IMR-90 (cell line): ENCODE measurements around the gene MTREX. TPM values are rescaled to one million over a fixed set of nuclear protein-coding genes. Genes with fewer than 3 reads are reported as not detected.

Source experiments
- ATAC-seq: fragments of 200-7000 bp; cut with Tn5 transposase; 2 replicates; pipeline ENCODE4 v1.9.1; 2020; ENCODE audit warnings: low read depth, mild to moderate bottlenecking, moderate library complexity
- BruUV-seq: library from RNA; stranded (reverse); fragments of 400-500 nt; replicated peaks from 2 replicates; lab custom pipeline; 2021; lab: Mats Ljungman, UMichigan
- CTCF ChIA-PET: fragments of 300-600 bp; formaldehyde crosslinking; extraction: SDS; loops from one replicate; lab custom pipeline; 2021; ENCODE audit warnings: antibody characterized with exemption; lab: Yijun Ruan, JAX
- POLR2A ChIA-PET: fragments of 300-600 bp; sonication (Branson Sonifier 250); formaldehyde crosslinking; loops from one replicate; lab custom pipeline; 2022; ENCODE audit warnings: antibody characterized with exemption; ENCODE audit not compliant: unreplicated experiment; lab: Charles Lee
- DNase-seq: peaks from one replicate; pipeline ENCODE4 v3.0.0; 2013
- H2AFZ ChIP-seq: replicated peaks from 2 replicates; pipeline ENCODE3; 2013; ENCODE audit warnings: low read length, mild to moderate bottlenecking; ENCODE audit not compliant: poor library complexity
- H2AK5ac ChIP-seq: 2 replicates; pipeline ENCODE4 v1.6.1; 2013; ENCODE audit warnings: low read depth, low read length, inconsistent platforms
- H2AK9ac ChIP-seq: replicated peaks from 2 replicates; pipeline ENCODE3; 2013; ENCODE audit warnings: mild to moderate bottlenecking, low read depth, low read length, moderate library complexity; ENCODE audit not compliant: poor library complexity
- H2BK120ac ChIP-seq: 2 replicates; pipeline ENCODE4 v1.6.1; 2013; ENCODE audit warnings: low read depth, low read length, inconsistent platforms
- H2BK15ac ChIP-seq: 3 replicates; pipeline ENCODE4 v1.6.1; 2013; ENCODE audit warnings: low read depth, low read length, inconsistent platforms
- H2BK20ac ChIP-seq: 2 replicates; pipeline ENCODE4 v1.6.1; 2013; ENCODE audit warnings: low read depth, mild to moderate bottlenecking, inconsistent platforms, low read length, moderate library complexity
- H2BK5ac ChIP-seq: 2 replicates; pipeline ENCODE4 v1.6.1; 2013; ENCODE audit warnings: mild to moderate bottlenecking, low read depth, low read length, inconsistent platforms; ENCODE audit not compliant: poor library complexity, severe bottlenecking
- H3K14ac ChIP-seq: replicated peaks from 2 replicates; pipeline ENCODE4 v1.6.1; 2013; ENCODE audit warnings: low read depth, low read length, inconsistent platforms
- H3K18ac ChIP-seq: 2 replicates; pipeline ENCODE4 v1.6.1; 2013; ENCODE audit warnings: low read depth, low read length, control low read depth
- H3K23ac ChIP-seq: 2 replicates; pipeline ENCODE4 v1.6.1; 2013; ENCODE audit warnings: low read depth, low read length, inconsistent platforms
- H3K27ac ChIP-seq: 2 replicates; pipeline ENCODE4 v1.5.1; 2013; ENCODE audit warnings: mild to moderate bottlenecking, control low read depth, low read length; ENCODE audit not compliant: insufficient read depth
- H3K27me3 ChIP-seq: 2 replicates; pipeline ENCODE4 v1.6.1; 2013; ENCODE audit warnings: low read length; ENCODE audit not compliant: control insufficient read depth, insufficient read depth
- H3K36me3 ChIP-seq: 2 replicates; pipeline ENCODE4 v1.6.1; 2013; ENCODE audit warnings: low read length, mixed read lengths; ENCODE audit not compliant: control insufficient read depth, insufficient read depth
- H3K4ac ChIP-seq: 2 replicates; pipeline ENCODE4 v1.6.1; 2013; ENCODE audit warnings: low read depth, low read length, inconsistent platforms
- H3K4me1 ChIP-seq: 2 replicates; pipeline ENCODE4 v1.6.1; 2013; ENCODE audit warnings: low read length, mixed read lengths; ENCODE audit not compliant: control insufficient read depth, insufficient read depth
- H3K4me2 ChIP-seq: 2 replicates; pipeline ENCODE4 v1.6.1; 2013; ENCODE audit warnings: low read depth, mild to moderate bottlenecking, control low read depth, low read length, moderate library complexity
- H3K4me3 ChIP-seq: 2 replicates; pipeline ENCODE4 v1.5.1; 2013; ENCODE audit warnings: low read depth, mild to moderate bottlenecking, control low read depth, low read length, moderate library complexity; ENCODE audit not compliant: insufficient read depth
- H3K56ac ChIP-seq: 2 replicates; pipeline ENCODE4 v1.6.1; 2013; ENCODE audit warnings: low read length, inconsistent platforms; ENCODE audit not compliant: insufficient read depth; ENCODE audit errors: extremely low read depth
- H3K79me1 ChIP-seq, 2 experiments: 2 replicates each; pipeline ENCODE4 v1.6.1; 2013; ENCODE audit warnings: low read length in 2 of 2, inconsistent platforms in 1 of 2, low read depth in 1 of 2
- H3K9ac ChIP-seq: 2 replicates; pipeline ENCODE4 v1.6.1; 2013; ENCODE audit warnings: low read depth, low read length, control low read depth
- H3K9me1 ChIP-seq: 2 replicates; pipeline ENCODE4 v1.6.1; 2013; ENCODE audit warnings: low read length, inconsistent platforms; ENCODE audit not compliant: insufficient read depth
- H3K9me3 ChIP-seq: 2 replicates; pipeline ENCODE4 v1.6.1; 2013; ENCODE audit warnings: low read length; ENCODE audit not compliant: control insufficient read depth, insufficient read depth
- H4K20me1 ChIP-seq: 2 replicates; pipeline ENCODE4 v1.6.1; 2013; ENCODE audit warnings: low read length, inconsistent platforms; ENCODE audit not compliant: insufficient read depth
- H4K5ac ChIP-seq: 2 replicates; pipeline ENCODE4 v1.6.1; 2013; ENCODE audit warnings: mild to moderate bottlenecking, low read depth, low read length, control low read depth
- H4K8ac ChIP-seq, 2 experiments: 2 replicates each; pipeline ENCODE4 v1.6.1; 2013; ENCODE audit warnings: low read depth in 2 of 2, low read length in 2 of 2, control low read depth in 1 of 2, inconsistent platforms in 1 of 2
- H4K91ac ChIP-seq: 2 replicates; pipeline ENCODE4 v1.6.1; 2013; ENCODE audit warnings: low read depth, low read length, inconsistent platforms; ENCODE audit not compliant: insufficient read depth
- MAFK ChIP-seq: IDR thresholded peaks from 2 replicates; pipeline ENCODE4 v1.6.1; 2012; ENCODE audit warnings: low read depth, low read length, improper control_type of control experiment
- MAZ ChIP-seq: IDR thresholded peaks from 2 replicates; pipeline ENCODE4 v1.6.1; 2012; ENCODE audit warnings: low read depth, mild to moderate bottlenecking, low read length, improper control_type of control experiment, moderate library complexity, borderline replicate concordance
- NFE2L2 ChIP-seq: fragments of 150-350 bp; IDR thresholded peaks from 2 replicates; pipeline ENCODE4 v1.6.1; 2016; ENCODE audit warnings: low read depth, mild to moderate bottlenecking, low read length
- RAD21 ChIP-seq: IDR thresholded peaks from 2 replicates; pipeline ENCODE4 v1.6.1; 2012; ENCODE audit warnings: low read length, improper control_type of control experiment
- RCOR1 ChIP-seq: IDR thresholded peaks from 2 replicates; pipeline ENCODE4 v1.6.1; 2012; ENCODE audit warnings: mild to moderate bottlenecking, low read length, improper control_type of control experiment; ENCODE audit not compliant: insufficient replicate concordance
- RFX5 ChIP-seq: IDR thresholded peaks from 2 replicates; pipeline ENCODE4 v1.8.0; 2012; ENCODE audit warnings: low read depth, mild to moderate bottlenecking, low read length, moderate library complexity
- SMC3 ChIP-seq: fragments of 150-350 bp; IDR thresholded peaks from 2 replicates; pipeline ENCODE4 v1.6.1; 2016; ENCODE audit warnings: low read depth, mild to moderate bottlenecking, antibody characterized with exemption, low read length, moderate library complexity
- WGBS, 2 experiments: methylation state at CpG; one replicate each; pipeline versions ENCODE4 v1.1.5 to v1.1.7; 2013; ENCODE audit warnings: missing lambda C conversion rate in 2 of 2; ENCODE audit not compliant: insufficient read length in 1 of 2; ENCODE audit errors: extremely low coverage in 2 of 2; 5-methylcytosine and 5-hydroxymethylcytosine counted together
- dilution Hi-C: fragments of 300-500 bp; cut with HindIII; formaldehyde crosslinking; loops from one replicate; pipeline ENCODE4 v1.14.3; 2018; ENCODE audit warnings: low sequenced_read_pairs; ENCODE audit not compliant: unreplicated experiment
- in situ Hi-C: fragments of 300-500 bp; cut with MboI; formaldehyde crosslinking; loops from 3 replicates; pipeline ENCODE4 v1.14.3; 2019; ENCODE audit warnings: low sequenced_read_pairs, inconsistent platforms, mixed read lengths
- intact Hi-C: fragments of 100-400 bp; cut with micrococcal nuclease; formaldehyde crosslinking; loops from 2 replicates; pipeline ENCODE4 v1.10.0; 2022
- polyA plus RNA-seq, 3 experiments: library from polyadenylated mRNA; depleted of rRNA; stranded (reverse); fragments of >200 nt; gene quantifications; 2 replicates each; pipeline ENCODE4 v1.2.3, GENCODE V29; 2012; ENCODE audit warnings: low replicate concordance in 1 of 3
- total RNA-seq: library from RNA; depleted of rRNA; stranded (reverse); fragments of >200 nt; gene quantifications from 2 replicates; pipeline ENCODE4 v1.2.3, GENCODE V29; 2012
- TF ChIP-seq, protein P1 (sequence below): fragments of 150-350 bp; IDR thresholded peaks from 2 replicates; pipeline ENCODE4 v1.6.1; 2017; ENCODE audit warnings: mild to moderate bottlenecking, antibody characterized with exemption, low read length, low read depth

Gene MTREX
- total and polyA plus RNA-seq, 2 of the 4 experiments (the other 2 are of a cell fraction) = 22.1 to 33.2 TPM

GRCh38 chr5:55360190-55360589 lies 52.4 kb downstream of the MTREX start:
- H2AK5ac ChIP-seq = no peak overlapping the region
- H2AK9ac ChIP-seq = no peak overlapping the region
- H3K36me3 ChIP-seq = peaks cover 32% of the 10 kb centered on the region
- H3K79me1 ChIP-seq = peaks cover 12 to 27% of the 10 kb centered on the region in 2 experiments; a peak in 3 of 4 replicates
- H3K23ac ChIP-seq = no peak overlapping the region
- H2BK5ac ChIP-seq = no peak overlapping the region
- no peak overlapping the region for H3K56ac ChIP-seq
- no peaks in the 10 kb centered on the region for H3K27me3 ChIP-seq
- ATAC-seq (no peak), DNase-seq (peak; percentile 38)
- intact Hi-C loops (no loop called here), in situ Hi-C loops (no loop called here), dilution Hi-C loops (no loop called here)
- 0 out of 2 replicates have a peak, but pooled peaks cover 3% of the 10 kb centered on the region for H4K20me1 ChIP-seq
- WGBS, 2 experiments = no CpG with 5 or more reads among the region's 2 CpGs
- H3K9me1 ChIP-seq = peaks cover 18% of the 10 kb centered on the region
- no peak overlapping the region for H3K4me3 ChIP-seq
- H3K4me2 ChIP-seq = no peak overlapping the region
- H3K4me1 ChIP-seq = no peaks in the 10 kb centered on the region
- BruUV-seq = no TSS peak
- H4K91ac ChIP-seq = no peak overlapping the region
- no peak for TF ChIP-seq RAD21
- no peak for TF ChIP-seq MAZ
- TF ChIP-seq SMC3 = no peak
- TF ChIP-seq RFX5 = no peak
- TF ChIP-seq NFE2L2 = no peak
- TF ChIP-seq, protein P1, sequence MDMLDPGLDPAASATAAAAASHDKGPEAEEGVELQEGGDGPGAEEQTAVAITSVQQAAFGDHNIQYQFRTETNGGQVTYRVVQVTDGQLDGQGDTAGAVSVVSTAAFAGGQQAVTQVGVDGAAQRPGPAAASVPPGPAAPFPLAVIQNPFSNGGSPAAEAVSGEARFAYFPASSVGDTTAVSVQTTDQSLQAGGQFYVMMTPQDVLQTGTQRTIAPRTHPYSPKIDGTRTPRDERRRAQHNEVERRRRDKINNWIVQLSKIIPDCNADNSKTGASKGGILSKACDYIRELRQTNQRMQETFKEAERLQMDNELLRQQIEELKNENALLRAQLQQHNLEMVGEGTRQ = no peak
- TF ChIP-seq RCOR1 = no peak
- no peak for TF ChIP-seq MAFK
- H3K18ac ChIP-seq = no peak overlapping the region
- H3K4ac ChIP-seq = no peak overlapping the region
- no peaks in the 10 kb centered on the region for H3K9me3 ChIP-seq
- ChIA-PET POLR2A (no interaction called here), CTCF (interaction anchor here (1.3 kb wide), 1 partner anchor 12 kb away, joined by 3 read pairs; no protein-coding TSS in a partner anchor)
- H4K5ac ChIP-seq = no peak overlapping the region
- H3K27ac ChIP-seq = no peak overlapping the region
- no peak overlapping the region for H2BK20ac ChIP-seq
- H3K14ac ChIP-seq = no peak overlapping the region
- no peak overlapping the region for H4K8ac ChIP-seq
- no peak overlapping the region for H2BK120ac ChIP-seq
- no peak overlapping the region for H3K9ac ChIP-seq
- no peak overlapping the region for H2BK15ac ChIP-seq
- no peak overlapping the region for H2AFZ ChIP-seq
